Pancreas (tissue), 10 donors: ENCODE measurements around the gene PLVAP. TPM values are rescaled to one million over a fixed set of nuclear protein-coding genes. Genes with fewer than 3 reads are reported as not detected.

Experiments
- ATAC-seq, 4 donors: fragments of 200-7000 bp; cut with Tn5 transposase; one replicate each; pipeline versions ENCODE4 v1.8.0 to v1.9.1; 2020; ENCODE audit warnings: mild to moderate bottlenecking in 4 of 4, moderate library complexity in 4 of 4
- DNase-seq, 6 donors: peaks; one replicate each; pipeline ENCODE4 v3.0.0-alpha.2; 2020
- FAIRE-seq: peaks from 2 replicates; lab custom pipeline; 2012; peaks lifted over from hg19 to GRCh38; lab: Jason Lieb, UNC
- H3K27ac ChIP-seq, 4 donors: fragments of 200-600 bp; sonication (generic); 1 replicate in 3 of 4; 2 replicates in 1 of 4; pipeline versions ENCODE4 v1.5.0 to v1.8.0; 2020
- H3K27me3 ChIP-seq, 4 donors: fragments of 200-600 bp; one replicate each; pipeline ENCODE4 v1.8.0; 2021
- H3K36me3 ChIP-seq, 3 donors: fragments of 200-600 bp; sonication (generic) in 1 of 3; one replicate each; pipeline versions ENCODE4 v1.5.0 to v1.8.0; 2020 to 2021
- H3K4me1 ChIP-seq, 3 donors: fragments of 200-600 bp; one replicate each; pipeline ENCODE4 v1.8.0; 2021
- H3K4me3 ChIP-seq, 4 donors: fragments of 200-600 bp; sonication (generic) in 2 of 4; one replicate each; pipeline versions ENCODE4 v1.5.0 to v1.8.0; 2020 to 2021
- H3K9me3 ChIP-seq, 4 donors: fragments of 200-600 bp; one replicate each; pipeline ENCODE4 v1.8.0; 2021
- CTCF ChIP-seq, 4 donors: fragments of 200-600 bp; sonication (generic) in 3 of 4; IDR thresholded peaks; one replicate each; pipeline versions ENCODE4 v1.5.0 to v1.8.0; 2021; ENCODE audit warnings: antibody characterized with exemption in 4 of 4
- WGBS, 2 donors: extraction: QIAGEN DNeasy Blood & Tissue Kit; methylation state at CpG; one replicate each; pipeline ENCODE4 v1.1.7; 2013; 5-methylcytosine and 5-hydroxymethylcytosine counted together
- intact Hi-C, 3 donors: fragments of 100-400 bp; cut with DNase I; formaldehyde crosslinking; loops; one replicate each; pipeline versions ENCODE4 v1.11.1 to v1.14.2; 2022
- polyA plus RNA-seq, 2 donors: library from polyadenylated mRNA; stranded (reverse); fragments of 200-250 nt; gene quantifications; one replicate each; pipeline ENCODE4 v1.2.3, GENCODE V29; 2013
- total RNA-seq, 6 donors: library from RNA; stranded (reverse); fragmentation: NEBNext Ultra II Directional in 4 of 6; extraction: Animal tissue kit (Norgen Biotek cat#: 25700) in 4 of 6; gene quantifications; one replicate each; pipeline versions ENCODE4 v1.2.1 to v1.2.4, GENCODE V29; 2021 to 2023
- donor health status: healthy with polysubstance abuse.
- donor health status: DM: no; HTN: no; CAD: no; lungs with moderate emphysema.
- donor health status: DM: no; HTN: no; CAD: no.
- donor health status: control.
- donor health status: control.
- donor health status: Bipolar disorder and iron deficiency.
- donor health status: DM: yes; HTN: yes; CAD: no.
- donor health status: DM: no; HTN: no; CAD: no.
- donor health status: DM: no; HTN: no; CAD: no.
- donor health status: DM: yes; HTN: yes; CAD: no.

PLVAP gene
- total and polyA plus RNA-seq, 8 donors, result 32.0 to 87.6 (median 69.1) TPM

- ATAC-seq (peak; percentile 79 to 97 (median 93)), FAIRE-seq (no peak), DNase-seq (peak in 5 of 6 donors; percentile 51 to 91 (median 74))
- H3K4me1 ChIP-seq, result no peaks in the 10 kb centered on the region
- no peaks in the 10 kb centered on the region for H3K9me3 ChIP-seq
- H3K27me3 ChIP-seq, result no peaks in the 10 kb centered on the region
- H3K27ac ChIP-seq, result no peak overlapping the region
- TF ChIP-seq CTCF (IDR thresholded peaks at IDR 0.05), result peak; percentile 93 to 95 (median 94)
- no peak overlapping the region for H3K4me3 ChIP-seq
- intact Hi-C loops, result loop anchor here in 1 of 3 donors (5.0 kb wide), 1 partner anchor 121 kb away; no protein-coding TSS in a partner anchor
- 14 to 19% methylated on average over 17 to 24 of the region's 24 CpGs for WGBS, 2 donors
- no peaks in the 10 kb centered on the region for H3K36me3 ChIP-seq
Measured at GRCh38 chr19:17346109-17346671, 31.0 kb downstream of the PLVAP start.

- Histone ChIP-seq H3K4me1 (peaks cover 0 to 6% (median 4%) of the 10 kb centered on the region in 3 donors), H3K36me3 (no peaks in the 10 kb centered on the region), H3K9me3 (no peaks in the 10 kb centered on the region), H3K27me3 (no peaks in the 10 kb centered on the region), H3K27ac (no peak overlapping the region), H3K4me3 (no peak overlapping the region)
- 80 to 81% methylated on average over 7 of the region's 7 CpGs for WGBS, 2 donors
- no peak for ATAC-seq
- intact Hi-C loops, result no loop called here
- FAIRE-seq, result no peak
- DNase-seq, result no peak
- TF ChIP-seq CTCF (IDR thresholded peaks at IDR 0.05), result no peak
Measured at GRCh38 chr19:17341845-17342244, 35.3 kb downstream of the PLVAP start.

- TF ChIP-seq CTCF (IDR thresholded peaks at IDR 0.05), result no peak
- H3K27ac ChIP-seq, result no peak overlapping the region
- intact Hi-C loops, result no loop called here
- peaks cover 0 to 7% (median 4%) of the 10 kb centered on the region in 3 donors for H3K4me1 ChIP-seq
- H3K36me3 ChIP-seq, result no peaks in the 10 kb centered on the region
- DNase-seq, result no peak
- no peak for ATAC-seq
- no peaks in the 10 kb centered on the region for H3K9me3 ChIP-seq
- no peaks in the 10 kb centered on the region for H3K27me3 ChIP-seq
- WGBS, 2 donors, result 90 to 95% methylated on average over 15 of the region's 15 CpGs
- H3K4me3 ChIP-seq, result no peak overlapping the region
- no peak for FAIRE-seq
Measured at GRCh38 chr19:17341386-17341785, 35.8 kb downstream of the PLVAP start.

GRCh38 chr19:17340871-17341357 is 36.2 kb downstream of the PLVAP start:
- Histone ChIP-seq H3K4me1 (peaks cover 0 to 10% (median 6%) of the 10 kb centered on the region in 3 donors), H3K27ac (no peak overlapping the region), H3K36me3 (no peaks in the 10 kb centered on the region), H3K4me3 (no peak overlapping the region), H3K27me3 (no peaks in the 10 kb centered on the region), H3K9me3 (no peaks in the 10 kb centered on the region)
- intact Hi-C loops, result no loop called here
- ATAC-seq, result no peak
- DNase-seq, result no peak
- 77 to 85% methylated on average over 17 of the region's 17 CpGs for WGBS, 2 donors
- FAIRE-seq, result no peak
- no peak for TF ChIP-seq CTCF (IDR thresholded peaks at IDR 0.05)

- no peak overlapping the region for H3K27ac ChIP-seq
- no peaks in the 10 kb centered on the region for H3K27me3 ChIP-seq
- no peak for TF ChIP-seq CTCF (IDR thresholded peaks at IDR 0.05)
- no peak overlapping the region for H3K4me3 ChIP-seq
- FAIRE-seq, result no peak
- WGBS, 2 donors, result 87 to 91% methylated on average over 21 of the region's 21 CpGs
- H3K4me1 ChIP-seq, result peaks cover 0 to 10% (median 8%) of the 10 kb centered on the region in 3 donors
- peak in 1 of 6 donors; percentile 52 for DNase-seq
- ATAC-seq, result no peak
- intact Hi-C loops, result no loop called here
- no peaks in the 10 kb centered on the region for H3K9me3 ChIP-seq
- no peaks in the 10 kb centered on the region for H3K36me3 ChIP-seq
Measured at GRCh38 chr19:17340302-17340870, 36.8 kb downstream of the PLVAP start.
